Measurements from ENCODE around the gene DSCAML1.

The DSCAML1 gene

GRCh38 chr11:117572129-117572528 is 224.9 kb downstream of the DSCAML1 start:
- DNase-seq, result no peak

DNA sequence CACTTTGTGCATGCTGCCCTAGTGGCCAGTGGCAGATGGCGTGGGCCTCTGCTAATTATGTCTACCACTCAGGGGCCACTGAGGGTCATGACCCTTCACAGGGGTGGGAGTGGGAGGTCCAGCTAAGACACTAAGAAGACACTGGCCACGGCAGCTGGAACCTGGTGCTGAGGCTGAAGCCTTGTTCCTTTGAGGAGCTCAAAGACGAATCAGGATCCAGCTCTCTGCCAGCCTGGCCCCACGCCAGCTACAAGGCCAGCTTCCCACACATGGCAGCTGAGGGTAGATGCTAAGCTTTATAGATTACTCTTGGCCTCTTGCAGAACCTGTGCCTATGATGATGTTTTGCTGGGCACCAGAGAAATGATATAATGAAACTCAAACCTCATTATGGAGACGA is 226.3 kb downstream of the DSCAML1 start:
- no peak for DNase-seq

GRCh38 chr11:117569911-117570310 is 227.1 kb downstream of the DSCAML1 start:
- no peak for DNase-seq

- DNase-seq, result no peak
Observed at GRCh38 chr11:117565709-117566108, 231.3 kb downstream of the DSCAML1 start.

DNA sequence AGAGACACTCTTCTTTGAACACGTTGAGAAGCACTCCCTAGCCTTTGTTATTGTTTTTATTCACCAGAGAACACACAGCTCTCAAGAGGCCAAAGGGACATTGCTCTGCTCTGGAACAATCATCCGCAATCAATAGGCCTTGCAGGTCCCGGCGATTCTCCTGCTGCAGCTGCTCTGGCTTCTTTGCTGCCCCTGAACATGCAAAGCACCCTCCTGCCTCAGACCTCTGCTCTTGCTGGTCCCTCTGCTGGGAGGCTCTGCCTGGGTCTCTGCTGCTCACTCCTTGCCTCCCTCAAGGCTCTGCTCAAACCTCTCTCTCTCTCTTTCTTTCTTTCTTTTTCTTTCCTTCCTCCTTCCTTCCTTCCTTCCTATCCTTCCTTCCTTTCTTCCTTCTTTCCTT is 232.7 kb downstream of the DSCAML1 start:
- DNase-seq, result no peak

DNA sequence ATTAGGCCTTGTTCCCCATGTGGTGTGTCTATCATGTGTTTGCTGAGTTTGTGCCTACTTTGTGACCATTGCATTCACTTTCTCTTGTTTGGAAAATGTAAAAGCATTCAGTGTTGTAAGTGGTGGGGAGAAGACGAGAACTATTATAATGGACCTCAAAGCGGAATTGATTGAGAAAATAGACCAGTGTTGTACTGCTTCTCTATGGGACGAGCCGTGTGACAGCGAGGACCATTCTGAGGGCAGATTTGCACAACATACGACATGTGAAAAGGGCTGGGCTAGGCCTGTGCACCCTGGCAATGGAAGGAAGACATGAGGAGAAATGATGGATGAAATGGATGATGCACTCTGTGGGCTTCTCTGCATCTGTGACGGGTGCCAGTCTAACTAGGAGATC is 233.5 kb downstream of the DSCAML1 start:
- DNase-seq, result no peak

DNA sequence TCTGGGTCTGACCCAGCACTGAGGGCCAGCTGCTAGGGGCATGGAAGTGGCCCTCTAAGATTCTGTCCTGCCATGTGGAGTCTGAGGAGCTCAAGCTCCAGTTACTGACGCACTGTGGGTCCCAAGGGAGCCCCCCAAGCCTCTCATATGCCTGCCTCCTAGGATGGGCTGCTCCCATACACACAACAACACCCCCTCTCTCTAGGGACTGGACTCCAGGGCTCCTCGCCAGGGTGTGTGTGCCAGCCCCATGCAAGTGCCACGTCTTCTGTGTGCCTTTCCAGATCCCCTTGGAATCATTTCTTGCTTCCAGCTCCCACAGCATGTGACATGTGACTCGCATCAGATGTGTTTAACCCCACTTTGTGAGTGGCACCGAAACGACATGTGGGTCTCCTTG is 234.9 kb downstream of the DSCAML1 start:
- no peak for DNase-seq

DNA sequence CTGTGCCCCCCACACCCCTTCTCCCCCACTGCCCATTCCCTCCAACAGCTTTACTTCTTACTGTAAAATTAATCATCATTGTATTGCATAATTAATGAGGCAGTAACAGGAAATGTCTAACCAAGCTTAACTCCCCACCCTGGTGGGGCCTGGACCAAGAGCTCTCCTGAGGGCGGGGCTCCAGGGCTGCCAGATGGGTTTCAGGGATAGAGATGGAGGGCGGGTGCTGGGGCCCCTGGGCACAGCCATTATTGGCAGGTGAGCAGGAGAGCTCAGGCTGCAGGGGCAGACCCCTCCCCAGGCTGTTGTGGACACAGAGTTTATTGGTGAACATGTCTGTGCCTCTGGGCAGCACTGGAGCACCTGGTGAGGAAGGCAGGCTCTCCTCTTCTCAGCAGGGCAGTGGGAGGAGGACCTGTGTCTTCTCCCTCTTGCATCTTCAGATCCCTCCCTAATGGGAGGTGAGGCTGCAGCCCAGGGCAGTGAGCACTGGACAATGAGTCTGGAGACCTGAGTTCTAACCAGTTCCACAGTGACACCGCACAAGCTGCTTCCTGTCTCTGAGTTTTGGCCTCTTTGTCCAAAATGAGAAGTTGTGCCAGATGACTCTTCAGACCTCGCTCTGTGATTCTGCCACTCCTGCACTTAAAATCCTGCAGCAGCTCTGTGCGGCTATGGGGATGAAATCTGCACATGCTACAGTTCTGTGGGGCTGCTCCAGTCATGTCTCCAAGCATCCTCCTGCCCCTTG is 236.1 kb downstream of the DSCAML1 start:
- no peak for DNase-seq

DNA sequence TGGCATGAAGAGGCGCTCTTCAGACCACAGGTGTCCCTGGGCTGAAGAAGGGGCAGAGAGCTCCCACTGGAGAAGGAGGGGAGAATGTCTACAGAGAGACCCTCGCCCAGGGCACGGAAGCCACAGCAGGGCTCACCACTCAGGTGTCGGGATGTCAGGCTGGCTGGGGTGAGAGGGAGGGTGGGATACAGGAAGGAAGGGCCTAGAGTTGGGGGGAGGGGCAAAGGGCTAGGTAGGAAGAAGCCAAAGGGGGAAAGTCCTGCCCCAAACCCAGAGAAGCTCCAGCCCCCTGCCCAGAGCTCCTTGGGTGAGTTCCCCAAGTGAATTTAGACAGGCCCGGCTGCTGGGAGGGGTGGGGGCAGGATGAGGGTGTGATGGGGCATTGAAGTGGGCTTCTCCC is 237.3 kb downstream of the DSCAML1 start:
- no peak for DNase-seq

GRCh38 chr11:117557361-117557760 is 239.7 kb downstream of the DSCAML1 start:
- DNase-seq, result no peak

DNA sequence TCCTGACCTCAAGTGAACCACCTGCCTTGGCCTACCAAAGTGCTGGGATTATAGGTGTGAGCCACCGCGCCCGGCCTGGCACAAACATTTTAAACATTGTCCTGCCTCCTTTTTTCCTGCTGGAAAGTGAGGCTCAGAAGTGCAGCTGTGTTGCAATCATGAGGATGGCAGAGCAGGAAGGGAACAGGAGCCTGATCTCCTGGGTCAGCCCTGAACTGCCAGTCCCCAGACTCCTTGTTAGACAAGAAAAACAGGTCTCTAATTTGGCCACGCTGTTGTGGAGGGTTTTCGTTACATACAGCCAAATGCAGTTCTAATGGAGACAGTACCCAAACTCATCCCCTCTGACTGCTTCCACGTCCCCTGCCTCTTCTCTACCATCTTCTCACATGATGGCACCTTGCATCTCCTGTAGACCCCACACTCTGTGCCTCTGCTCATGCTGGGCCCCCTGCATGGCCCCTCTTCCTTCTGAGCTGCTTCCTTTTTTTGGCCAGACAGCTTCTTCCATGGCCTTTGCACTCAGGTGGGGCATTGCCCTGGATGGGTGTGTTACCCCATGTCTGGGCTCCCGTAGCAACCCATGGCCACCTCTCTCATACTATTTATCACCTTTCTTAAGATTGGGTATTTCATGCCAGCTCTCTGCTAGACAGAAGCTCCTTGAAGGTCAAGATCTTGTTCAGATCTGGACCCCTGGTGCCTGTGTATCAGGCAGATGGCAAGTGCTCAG is 242.2 kb downstream of the DSCAML1 start:
- no peak for DNase-seq

DNA sequence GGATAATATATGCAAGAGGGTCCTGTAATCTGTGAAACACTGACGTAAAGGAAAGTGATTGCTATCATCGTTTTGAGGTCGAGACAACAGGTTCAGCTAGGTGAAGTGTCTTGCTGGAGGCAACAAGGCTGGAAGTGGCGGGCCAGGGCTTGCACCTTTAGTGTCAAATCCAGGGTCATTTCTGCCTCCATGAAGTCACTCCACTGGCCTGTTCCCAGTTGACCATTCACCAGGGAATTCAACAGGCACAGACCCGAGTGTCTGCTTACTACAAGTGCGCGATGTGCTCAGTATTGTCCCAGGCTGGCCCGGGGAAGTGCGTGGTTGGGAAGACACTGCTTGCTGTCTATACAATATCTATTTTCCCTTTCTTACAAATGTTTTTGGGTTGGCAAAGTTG is 244.4 kb downstream of the DSCAML1 start:
- no peak for DNase-seq

DNA sequence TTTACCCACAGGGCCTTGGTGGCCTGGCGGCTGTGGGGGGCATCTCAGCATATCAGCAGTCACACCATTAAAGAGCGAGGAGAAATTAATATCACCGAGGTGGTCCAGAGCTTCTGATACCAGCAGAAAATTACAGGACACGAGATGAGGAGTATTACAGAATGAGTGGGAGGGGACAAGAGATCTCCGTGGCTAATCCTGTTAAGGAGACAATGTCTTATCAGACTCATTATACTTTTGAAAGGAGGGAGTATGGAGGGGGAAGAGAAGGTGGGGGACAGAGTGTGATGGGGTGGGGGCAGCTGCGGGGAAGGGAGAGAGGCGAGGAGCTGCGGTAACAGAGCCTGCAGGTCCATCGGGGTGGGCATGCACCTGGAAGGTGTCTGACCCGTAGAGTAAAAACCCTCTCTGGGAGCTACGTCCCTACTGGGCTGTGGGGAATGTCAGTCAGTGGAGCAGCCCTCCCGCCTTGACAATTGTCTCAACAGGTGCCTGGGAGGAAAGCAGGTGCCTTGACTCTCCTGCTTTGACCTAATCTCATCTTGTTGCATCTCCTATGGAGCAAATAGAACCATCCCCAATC is 245.2 kb downstream of the DSCAML1 start:
- no peak for DNase-seq

DNA sequence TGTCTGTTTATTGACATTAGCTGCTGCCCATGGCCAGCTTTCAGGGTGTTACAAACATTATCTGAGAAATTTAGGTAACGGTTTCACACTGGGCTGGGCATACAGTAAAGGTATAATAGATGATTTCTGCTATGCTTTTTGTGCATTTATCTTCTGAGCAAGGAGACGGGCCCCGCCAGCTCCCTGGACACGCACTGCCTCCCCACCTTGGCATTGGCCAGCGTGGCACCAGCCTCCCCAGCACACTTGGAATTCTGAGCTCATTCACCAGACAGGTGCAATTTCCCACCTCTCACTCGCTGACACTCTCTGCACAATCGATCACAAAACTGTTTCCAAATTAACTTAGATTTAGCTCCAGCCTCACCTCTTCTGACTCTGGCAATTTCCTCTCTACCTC is 246.6 kb downstream of the DSCAML1 start:
- DNase-seq, result no peak

DNA sequence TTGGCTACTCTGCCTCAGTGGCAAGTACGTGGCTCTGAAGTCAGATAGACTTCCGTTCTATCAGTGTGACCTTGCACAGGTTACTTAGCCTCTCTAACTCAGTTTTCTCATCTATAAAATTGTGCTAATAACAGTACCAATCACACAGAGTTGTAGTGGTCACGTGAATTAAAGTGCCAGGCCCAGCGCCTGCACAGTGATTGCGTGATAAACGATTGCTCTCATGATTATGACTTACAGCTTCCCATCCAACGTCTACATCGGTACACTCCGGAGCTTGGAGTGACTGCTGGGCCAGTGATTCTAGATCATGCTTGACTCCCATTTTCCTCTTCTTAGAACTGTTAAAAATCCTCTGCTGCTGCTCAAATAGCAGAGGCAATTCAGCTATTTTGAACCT is 247.6 kb downstream of the DSCAML1 start:
- no peak for DNase-seq

DNA sequence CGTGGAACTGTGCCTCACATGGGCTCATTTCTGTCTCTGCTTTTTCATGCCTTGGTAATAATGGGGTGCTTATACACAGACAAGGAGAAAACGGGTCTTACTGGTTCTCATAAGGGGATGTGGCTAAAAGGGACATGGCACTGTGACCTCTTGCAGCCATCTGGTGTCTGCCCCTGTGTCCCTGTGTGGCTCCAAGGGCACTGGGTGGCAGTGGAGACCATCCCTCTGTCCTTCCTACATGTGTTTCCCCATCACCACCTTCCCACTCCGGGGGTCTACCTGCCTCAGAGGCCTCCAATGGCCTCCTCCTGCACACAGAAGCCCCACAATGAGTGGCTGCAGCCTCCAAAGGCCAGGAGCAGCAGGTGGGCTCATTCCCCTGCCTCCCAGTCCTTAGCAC is 248.1 kb downstream of the DSCAML1 start:
- DNase-seq, result no peak

DNA sequence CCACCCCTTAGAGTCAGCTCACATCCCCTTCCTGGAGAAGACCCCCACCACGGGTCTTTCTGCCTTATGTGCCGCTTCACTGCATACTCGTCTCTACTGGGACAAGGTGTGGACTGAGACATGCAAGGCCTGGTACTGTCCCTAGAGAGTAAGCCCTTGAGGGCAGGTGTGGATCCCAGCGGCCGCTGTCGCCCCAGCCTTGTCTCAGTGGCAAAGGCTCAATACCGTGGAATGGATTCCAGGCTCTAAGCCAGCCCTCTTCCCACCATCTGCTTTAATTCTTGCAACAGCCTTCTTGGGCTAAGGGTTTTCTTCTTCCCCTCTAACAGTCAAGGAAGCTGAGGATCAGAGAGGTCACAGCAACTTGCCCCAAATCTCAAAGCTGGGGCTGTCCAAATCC is 249.1 kb downstream of the DSCAML1 start:
- DNase-seq, result no peak

- no peak for DNase-seq
Observed at GRCh38 chr11:117547195-117547850, 249.7 kb downstream of the DSCAML1 start.

GRCh38 chr11:117546431-117547194 is 250.4 kb downstream of the DSCAML1 start:
- DNase-seq, result no peak

- DNase-seq, result no peak
Observed at GRCh38 chr11:117545706-117546105, 251.3 kb downstream of the DSCAML1 start.

DNA sequence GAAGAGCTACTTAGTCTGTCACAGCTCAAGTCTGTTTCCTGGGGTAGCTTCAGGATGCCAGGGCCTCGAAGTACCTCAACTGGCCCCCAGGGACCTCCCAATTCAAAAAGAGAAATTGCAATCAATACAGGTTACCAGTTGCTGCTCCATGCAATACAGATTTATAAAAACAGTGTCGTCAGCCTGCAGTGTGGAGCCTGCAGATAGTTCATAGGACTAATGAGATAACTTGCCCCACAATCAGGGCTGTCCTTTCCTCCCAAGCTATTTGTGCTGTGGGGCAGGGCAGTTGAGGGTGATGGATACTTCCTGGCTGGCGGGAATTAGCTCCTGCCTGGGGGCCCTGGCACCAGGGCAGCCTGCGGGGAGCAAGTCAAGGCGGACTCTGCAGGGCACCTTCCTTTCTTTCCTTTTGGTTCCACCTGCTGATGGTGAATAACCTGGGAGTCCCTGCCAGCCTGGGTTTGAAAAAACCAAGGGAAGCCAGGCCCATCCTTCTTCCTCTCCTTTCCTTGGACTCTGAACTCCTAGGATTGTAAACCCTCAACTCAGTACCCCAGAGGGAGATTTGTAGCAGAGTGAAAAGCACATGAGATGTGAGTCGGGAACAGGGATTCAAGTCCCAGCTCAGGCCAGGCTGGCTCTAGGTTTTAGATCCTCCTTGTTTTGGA is 252.8 kb downstream of the DSCAML1 start:
- DNase-seq, result no peak

GRCh38 chr11:117541211-117541610 is 255.8 kb downstream of the DSCAML1 start:
- DNase-seq, result no peak

Measured in GOT3 (cell line).